Small intestine (tissue), 7 donors: ENCODE results near the gene PIAS3. TPM values are rescaled to one million over a fixed set of nuclear protein-coding genes. Genes with fewer than 3 reads are reported as not detected.

ENCODE experiments used
- DNase-seq, 2 donors: peaks; one replicate each; pipeline versions ENCODE4 v3.0.0 to v3.0.0-alpha.2; 2013
- FAIRE-seq: peaks from 2 replicates; lab custom pipeline; 2012; peaks lifted over from hg19 to GRCh38; lab: Jason Lieb, UNC
- H3K27ac ChIP-seq, 3 donors: one replicate each; pipeline ENCODE4 v1.5.1; 2013; ENCODE audit warnings: low read length in 2 of 3, mild to moderate bottlenecking in 2 of 3, control low read depth in 1 of 3, inconsistent platforms in 1 of 3, low read depth in 1 of 3, moderate library complexity in 1 of 3
- H3K27me3 ChIP-seq, 3 donors: one replicate each; pipeline ENCODE4 v1.6.1; 2013; ENCODE audit warnings: low read length in 3 of 3, inconsistent platforms in 1 of 3; ENCODE audit not compliant: control insufficient read depth in 3 of 3, insufficient read depth in 3 of 3
- H3K36me3 ChIP-seq, 3 donors: one replicate each; pipeline ENCODE4 v1.6.1; 2013; ENCODE audit warnings: low read length in 3 of 3, inconsistent platforms in 1 of 3, low read depth in 1 of 3, mild to moderate bottlenecking in 1 of 3, moderate library complexity in 1 of 3; ENCODE audit not compliant: control insufficient read depth in 3 of 3, insufficient read depth in 2 of 3
- H3K4me1 ChIP-seq, 3 donors: one replicate each; pipeline ENCODE4 v1.6.1; 2013; ENCODE audit warnings: low read length in 2 of 3, inconsistent platforms in 1 of 3, low read depth in 1 of 3, mild to moderate bottlenecking in 1 of 3, moderate library complexity in 1 of 3; ENCODE audit not compliant: control insufficient read depth in 3 of 3, insufficient read depth in 2 of 3
- H3K4me3 ChIP-seq, 3 donors: one replicate each; pipeline ENCODE4 v1.5.1; 2013; ENCODE audit warnings: low read length in 3 of 3, control low read depth in 1 of 3, inconsistent platforms in 1 of 3, low read depth in 1 of 3, mild to moderate bottlenecking in 1 of 3, moderate library complexity in 1 of 3
- H3K9me3 ChIP-seq, 2 donors: one replicate each; pipeline ENCODE4 v1.6.1; 2013; ENCODE audit warnings: low read depth in 1 of 2, low read length in 1 of 2; ENCODE audit not compliant: control insufficient read depth in 2 of 2, insufficient read depth in 1 of 2
- WGBS, 3 donors: extraction: QIAGEN DNeasy Blood & Tissue Kit; methylation state at CpG; one replicate each; pipeline ENCODE4 v1.1.7; 2013; 5-methylcytosine and 5-hydroxymethylcytosine counted together
- polyA plus RNA-seq, 4 donors: library from polyadenylated mRNA; stranded (reverse) in 3 of 4; unstranded in 1 of 4; fragments of 200-250 nt in 3 of 4; fragments of 120-200 nt in 1 of 4; gene quantifications; one replicate each; pipeline versions ENCODE4 v1.2.1 to v1.2.3, GENCODE V29; 2013
- donor health status: healthy with polysubstance abuse.
- donor health status: control.
- donor health status: control.
- donor health status: Bipolar disorder and iron deficiency.
- donor health status: healthy.

The PIAS3 gene
- polyA plus RNA-seq, 4 donors: 5.9 to 21.7 (median 9.2) TPM

DNA sequence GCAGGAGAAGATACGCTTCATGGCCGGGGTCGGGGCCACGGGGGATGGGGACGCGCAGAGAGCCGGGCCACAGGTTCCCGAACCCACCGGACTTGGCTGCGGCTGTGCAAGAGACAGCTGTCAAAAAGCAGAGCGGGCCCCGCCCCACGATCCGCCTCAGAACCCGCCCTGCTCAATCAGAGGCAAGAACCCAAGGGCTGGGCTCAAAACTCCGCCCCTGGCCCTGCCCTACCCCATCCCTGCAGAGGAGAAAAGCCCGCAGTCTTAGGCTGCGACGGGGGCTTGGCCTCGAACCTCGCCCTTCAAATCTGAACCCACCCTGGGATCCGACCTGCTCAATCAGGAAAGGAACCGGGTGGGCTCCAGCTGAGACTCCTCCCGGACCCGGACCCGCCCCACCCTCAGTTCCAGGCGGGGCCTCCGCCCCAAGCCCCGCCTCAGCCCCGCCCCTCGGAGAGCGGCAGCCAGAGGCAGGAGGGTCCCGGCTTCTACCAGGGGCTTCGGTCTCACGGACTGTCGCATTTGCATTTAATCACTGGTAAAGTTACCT is 26.9 kb upstream of the PIAS3 start, which contains the start of gene ANKRD35:
Gene ANKRD35, minus strand, starts transcription at position 129 of the 550 bp plus-strand sequence. Its CDS starts 108 bp downstream, at position 21.
- peaks cover 0 to 3% (median 2%) of the 10 kb centered on the region in 3 donors for H3K4me1 ChIP-seq
- H3K4me3 ChIP-seq: peak within 1 kb of the TSS; percentile 51 to 60 (median 52)
- no peaks in the 10 kb centered on the region for H3K9me3 ChIP-seq
- peak; percentile 84 to 88 for DNase-seq
- no peaks in the 10 kb centered on the region for H3K36me3 ChIP-seq
- H3K27me3 ChIP-seq: peaks cover 0 to 22% (median 0%) of the 10 kb centered on the region in 3 donors
- no peak for FAIRE-seq
- 1 to 2% (median 1%) methylated on average over 34 to 36 of the region's 36 CpGs for WGBS, 3 donors
- H3K27ac ChIP-seq: no peak within 1 kb of the TSS

DNA sequence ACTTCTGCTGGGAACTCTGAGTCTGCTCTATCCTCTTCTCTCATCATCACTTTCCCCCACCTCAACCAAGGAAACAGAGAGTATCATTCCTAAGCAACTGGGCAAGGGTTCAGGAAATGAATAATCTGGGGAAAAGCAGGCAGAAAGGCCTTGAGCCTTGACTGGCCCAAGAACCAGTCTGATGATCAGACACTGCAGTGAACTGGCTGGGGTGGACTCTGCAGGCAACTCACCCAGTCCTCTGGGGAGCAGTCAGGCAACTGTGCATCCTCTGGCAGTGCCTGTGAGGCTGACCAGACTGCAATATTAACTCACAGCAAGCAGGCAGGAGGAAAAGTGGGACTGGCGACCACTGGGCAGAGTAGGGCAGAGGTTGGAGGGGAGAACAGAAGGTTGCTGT is 25.8 kb upstream of the PIAS3 start:
- H3K4me1 ChIP-seq: peaks cover 0 to 3% (median 0%) of the 10 kb centered on the region in 3 donors
- DNase-seq (no peak), FAIRE-seq (no peak)
- no peak overlapping the region for H3K4me3 ChIP-seq
- no peaks in the 10 kb centered on the region for H3K9me3 ChIP-seq
- no peaks in the 10 kb centered on the region for H3K36me3 ChIP-seq
- WGBS, 3 donors: 70 to 92% (median 86%) methylated on average over 1 of the region's 1 CpG
- no peak overlapping the region for H3K27ac ChIP-seq
- H3K27me3 ChIP-seq: peaks cover 0 to 22% (median 0%) of the 10 kb centered on the region in 3 donors

DNA sequence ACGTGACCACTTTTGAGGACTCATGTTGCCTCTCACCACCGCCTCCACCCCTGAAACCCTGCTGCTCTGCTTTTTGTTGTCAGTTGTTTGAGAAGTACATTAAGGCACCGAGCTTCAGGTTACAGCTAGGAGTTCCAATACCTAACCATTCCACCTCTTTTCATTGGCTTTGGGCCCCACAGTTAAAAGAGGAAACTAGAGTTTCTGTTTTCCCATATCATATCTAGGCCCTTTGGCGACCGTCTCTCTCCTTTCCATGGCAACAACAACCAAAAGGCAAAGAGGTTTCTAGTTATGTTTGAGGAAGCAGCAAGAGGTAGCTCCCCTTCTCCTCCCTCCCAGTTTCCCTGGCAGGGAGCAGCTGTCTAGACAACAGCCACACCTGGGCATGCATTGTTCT is 20.9 kb upstream of the PIAS3 start:
- Histone ChIP-seq H3K4me3 (no peak overlapping the region), H3K27me3 (peaks cover 0 to 19% (median 0%) of the 10 kb centered on the region in 3 donors), H3K27ac (no peak overlapping the region), H3K36me3 (no peaks in the 10 kb centered on the region), H3K4me1 (peaks cover 0 to 5% (median 0%) of the 10 kb centered on the region in 3 donors), H3K9me3 (no peaks in the 10 kb centered on the region)
- WGBS, 3 donors: 47 to 60% (median 58%) methylated on average over 5 of the region's 5 CpGs
- DNase-seq (no peak), FAIRE-seq (no peak)

DNA sequence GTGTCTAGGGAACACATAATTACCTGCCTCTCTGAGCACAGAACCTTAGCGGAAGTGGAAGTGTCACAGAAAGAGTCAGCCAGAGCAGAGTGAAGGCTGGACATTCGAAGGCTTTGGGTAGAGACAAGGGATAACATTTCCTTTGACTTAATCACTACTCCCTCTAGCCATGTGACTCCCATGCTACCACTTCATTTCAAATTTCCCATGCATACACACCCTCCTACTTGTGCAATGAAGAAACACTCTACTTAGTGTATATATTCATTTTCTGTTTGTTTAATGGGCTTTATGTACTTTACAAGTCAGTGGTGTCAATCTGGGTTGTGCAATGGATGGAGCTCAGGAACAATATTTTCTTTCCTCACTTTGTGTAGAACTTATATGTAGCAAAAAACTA is 19.8 kb upstream of the PIAS3 start:
- Histone ChIP-seq H3K4me1 (peaks cover 0 to 5% (median 0%) of the 10 kb centered on the region in 3 donors), H3K27ac (no peak overlapping the region), H3K36me3 (no peaks in the 10 kb centered on the region), H3K27me3 (peaks cover 0 to 11% (median 0%) of the 10 kb centered on the region in 3 donors), H3K9me3 (no peaks in the 10 kb centered on the region), H3K4me3 (no peak overlapping the region)
- DNase-seq (no peak), FAIRE-seq (no peak)
- WGBS, 3 donors: 88 to 93% (median 89%) methylated on average over 2 of the region's 2 CpGs

DNA sequence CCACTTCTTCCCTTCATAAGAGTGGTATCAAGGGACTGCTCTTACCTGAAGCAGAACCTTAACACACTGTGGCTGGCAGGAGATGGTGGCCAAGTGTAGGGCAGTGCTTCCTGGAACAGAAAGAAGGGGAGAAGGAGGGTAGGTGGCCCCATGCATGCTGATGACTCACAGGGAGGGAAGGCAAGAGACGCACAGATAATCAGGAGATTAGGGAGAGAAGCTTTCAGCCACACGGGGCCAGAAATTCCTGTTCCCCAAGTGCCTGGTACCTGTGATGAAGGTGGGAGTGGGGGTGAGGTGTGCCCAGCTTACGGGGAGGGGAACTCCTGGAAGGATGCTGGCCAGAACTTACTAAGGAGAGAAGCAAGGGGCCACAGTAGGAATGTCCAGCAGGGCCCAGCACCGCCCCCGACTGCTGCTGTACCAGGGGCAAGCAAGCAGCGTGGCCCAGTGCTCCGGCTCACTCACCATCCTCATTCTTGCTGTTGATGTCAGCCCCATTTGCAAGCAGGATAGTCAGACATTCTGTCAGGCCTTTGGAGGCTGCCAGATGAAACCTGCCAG is 19.1 kb upstream of the PIAS3 start:
- H3K4me3 ChIP-seq: no peak overlapping the region
- H3K36me3 ChIP-seq: no peaks in the 10 kb centered on the region
- DNase-seq (no peak), FAIRE-seq (no peak)
- H3K4me1 ChIP-seq: peaks cover 0 to 5% (median 0%) of the 10 kb centered on the region in 3 donors
- H3K9me3 ChIP-seq: no peaks in the 10 kb centered on the region
- 70 to 81% (median 71%) methylated on average over 7 of the region's 7 CpGs for WGBS, 3 donors
- peaks cover 0 to 13% (median 0%) of the 10 kb centered on the region in 3 donors for H3K27me3 ChIP-seq
- H3K27ac ChIP-seq: no peak overlapping the region

DNA sequence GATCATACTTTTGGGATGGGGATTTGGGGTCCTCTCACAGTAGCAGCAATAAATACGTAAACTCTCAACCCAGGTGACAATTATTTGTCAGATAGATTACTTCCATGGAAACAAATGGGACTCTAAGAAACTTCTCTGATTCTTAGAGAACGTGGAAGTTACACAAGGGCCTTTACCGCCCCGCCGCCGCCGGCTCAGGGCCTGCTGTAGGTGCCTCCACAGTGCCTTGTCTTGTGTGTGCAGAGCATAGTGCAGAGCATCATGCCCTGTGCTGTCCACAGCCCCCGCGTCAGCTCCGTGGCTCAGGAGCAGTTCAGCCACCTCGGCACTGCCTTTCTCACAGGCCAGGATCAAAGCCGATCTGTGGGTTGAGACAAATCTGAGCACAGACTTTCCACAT is 15.8 kb upstream of the PIAS3 start:
- 91 to 95% (median 95%) methylated on average over 12 of the region's 12 CpGs for WGBS, 3 donors
- Histone ChIP-seq H3K27me3 (peaks cover 0 to 31% (median 0%) of the 10 kb centered on the region in 3 donors), H3K4me3 (no peak overlapping the region), H3K4me1 (peaks cover 0 to 5% (median 0%) of the 10 kb centered on the region in 3 donors), H3K9me3 (no peaks in the 10 kb centered on the region), H3K36me3 (no peaks in the 10 kb centered on the region), H3K27ac (no peak overlapping the region)
- DNase-seq: no peak
- no peak for FAIRE-seq

DNA sequence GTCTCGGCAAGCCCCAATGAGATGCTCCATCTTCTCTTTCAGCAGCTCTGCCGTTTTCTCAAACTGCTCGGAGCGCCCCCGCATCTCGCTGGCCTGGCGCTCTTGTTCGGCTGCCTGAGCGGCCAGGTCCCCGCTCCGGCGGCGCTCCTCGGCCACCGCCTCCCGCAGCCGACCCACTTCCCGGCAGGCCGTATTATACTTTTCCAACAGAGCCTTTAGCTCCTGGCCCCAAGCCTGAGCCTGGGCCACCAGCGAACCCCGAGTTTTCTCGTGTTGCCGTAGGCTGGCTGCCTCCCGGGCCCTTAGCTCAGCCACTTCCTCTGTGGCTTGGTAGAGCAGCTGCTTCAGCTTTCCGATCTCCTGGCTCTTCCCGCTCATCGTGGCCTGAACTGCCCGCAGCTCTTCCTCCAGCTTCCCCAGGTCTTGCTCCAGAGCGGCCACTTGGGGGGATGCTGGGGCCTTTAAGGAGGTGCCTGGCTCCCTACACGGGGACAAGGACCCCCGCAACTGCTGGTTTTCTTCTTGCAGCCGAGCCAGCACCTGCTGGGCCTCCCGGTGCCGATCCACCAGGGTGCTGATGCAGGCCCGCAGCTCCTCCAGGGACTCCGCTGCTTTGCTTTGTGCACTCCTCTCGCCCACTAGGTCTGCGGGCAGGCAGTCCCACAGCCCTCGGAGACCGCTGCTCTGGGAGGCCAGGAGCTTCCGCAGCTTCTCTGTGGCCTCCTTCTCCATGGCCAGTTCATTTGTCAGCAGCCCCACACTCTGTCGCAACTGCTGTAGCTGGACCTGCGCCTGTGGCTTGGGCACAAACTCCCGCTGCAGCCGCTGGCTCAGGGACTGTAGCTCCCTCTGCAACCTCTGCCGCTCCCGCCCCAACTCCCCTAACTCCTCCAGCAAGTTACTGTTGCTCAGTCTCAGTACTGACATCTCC is 13.4 kb upstream of the PIAS3 start:
- Histone ChIP-seq H3K27ac (peak overlapping the region in 2 of 3 donors; percentile 71 to 73), H3K9me3 (no peaks in the 10 kb centered on the region), H3K27me3 (peaks cover 0 to 38% (median 0%) of the 10 kb centered on the region in 3 donors), H3K36me3 (no peaks in the 10 kb centered on the region), H3K4me3 (peak overlapping the region in 2 of 3 donors; percentile 39 to 41), H3K4me1 (no peaks in the 10 kb centered on the region)
- DNase-seq (peak; percentile 33 to 51), FAIRE-seq (no peak)
- 26 to 37% (median 36%) methylated on average over 47 of the region's 47 CpGs for WGBS, 3 donors

DNA sequence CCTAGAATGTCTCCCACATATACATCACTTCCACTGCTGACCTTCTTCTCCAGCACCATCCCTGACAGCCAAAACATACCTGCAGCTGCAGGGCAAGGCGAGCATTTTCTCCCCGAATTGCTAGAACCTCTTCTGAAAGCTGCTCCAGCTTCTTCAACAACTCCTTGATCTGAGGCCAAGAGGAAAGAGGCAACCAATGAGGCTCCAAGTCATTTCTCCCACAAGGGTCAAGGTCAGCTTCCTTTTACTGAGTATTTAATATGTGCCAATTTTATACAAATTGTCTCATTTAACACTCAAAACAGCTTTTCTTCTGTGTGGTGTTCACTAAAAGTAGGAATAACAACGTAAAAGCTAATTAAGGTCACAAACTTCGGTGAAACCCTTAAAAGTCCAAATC is 9.4 kb upstream of the PIAS3 start:
- Histone ChIP-seq H3K4me3 (no peak overlapping the region), H3K9me3 (no peaks in the 10 kb centered on the region), H3K27me3 (peaks cover 0 to 31% (median 0%) of the 10 kb centered on the region in 3 donors), H3K36me3 (no peaks in the 10 kb centered on the region), H3K4me1 (no peaks in the 10 kb centered on the region), H3K27ac (no peak overlapping the region)
- DNase-seq (no peak), FAIRE-seq (no peak)
- 77 to 83% (median 79%) methylated on average over 4 of the region's 4 CpGs for WGBS, 3 donors
